HepG2 (cell line): ENCODE results near the gene KIF17. TPM values are rescaled to one million over a fixed set of nuclear protein-coding genes. Genes with fewer than 3 reads are reported as not detected.
A peak's percentile ranks its signal among the peaks of the same experiment; 100 is the strongest.

Experiments used
- AFF4 ChIP-seq: sonication (generic); formaldehyde crosslinking; IDR thresholded peaks from 2 replicates; pipeline ENCODE4 v1.4.0; 2020; ENCODE audit warnings: missing genetic modification reagents
- ARNTL ChIP-seq: sonication (generic); formaldehyde crosslinking; IDR thresholded peaks from 2 replicates; pipeline ENCODE4 v1.4.0; 2020; ENCODE audit warnings: mild to moderate bottlenecking, missing genetic modification reagents
- EP300 ChIP-seq, 3 experiments: sonication (generic) in 1 of 3; formaldehyde crosslinking in 1 of 3; IDR thresholded peaks; 2 replicates each; pipeline versions ENCODE4 v1.5.1 to v1.6.1; 2011 to 2020; ENCODE audit warnings: low read depth in 2 of 3, low read length in 2 of 3, borderline replicate concordance in 1 of 3, improper control_type of control experiment in 1 of 3, mild to moderate bottlenecking in 1 of 3, missing genetic modification reagents in 1 of 3, moderate library complexity in 1 of 3
- IRF2 ChIP-seq: IDR thresholded peaks from 2 replicates; pipeline ENCODE4 v1.6.1; 2018; ENCODE audit warnings: missing genetic modification reagents, missing compliant biosample characterization
- KDM2A ChIP-seq: sonication (generic); formaldehyde crosslinking; IDR thresholded peaks from 2 replicates; pipeline ENCODE4 v1.4.0; 2020; ENCODE audit warnings: low read depth, missing genetic modification reagents, borderline replicate concordance
- KLF9 ChIP-seq: IDR thresholded peaks from 2 replicates; pipeline ENCODE4 v1.6.1; 2016; ENCODE audit warnings: low read depth
- NFYC ChIP-seq: IDR thresholded peaks from 2 replicates; pipeline ENCODE4 v1.6.1; 2016; ENCODE audit warnings: missing genetic modification reagents, missing compliant biosample characterization
- RBAK ChIP-seq: sonication (generic); formaldehyde crosslinking; IDR thresholded peaks from 2 replicates; pipeline ENCODE4 v1.5.1; 2020; ENCODE audit warnings: mild to moderate bottlenecking, missing genetic modification reagents
- RBM39 ChIP-seq: fragments of 200-400 bp; formaldehyde crosslinking; IDR thresholded peaks from one replicate; pipeline ENCODE4 v1.6.1; 2018; ENCODE audit warnings: antibody characterized with exemption, mild to moderate bottlenecking, low read depth, low read length; ENCODE audit not compliant: poor library complexity, severe bottlenecking
- RFX5 ChIP-seq: IDR thresholded peaks from 2 replicates; pipeline ENCODE4 v1.6.1; 2011; ENCODE audit warnings: low read depth, low read length, improper control_type of control experiment
- SPEN ChIP-seq: sonication (generic); formaldehyde crosslinking; IDR thresholded peaks from 2 replicates; pipeline ENCODE4 v1.5.1; 2020; ENCODE audit warnings: low read depth, mild to moderate bottlenecking, missing genetic modification reagents
- TFAP4 ChIP-seq: sonication (generic); IDR thresholded peaks from 2 replicates; pipeline ENCODE4 v1.6.1; 2016; ENCODE audit warnings: low read depth, borderline replicate concordance
- ZNF138 ChIP-seq: sonication (generic); formaldehyde crosslinking; IDR thresholded peaks from 2 replicates; pipeline ENCODE4 v1.5.0; 2020; ENCODE audit warnings: mild to moderate bottlenecking, low read depth, missing genetic modification reagents
- ZNF205 ChIP-seq: IDR thresholded peaks from 2 replicates; pipeline ENCODE4 v1.6.1; 2018; ENCODE audit warnings: missing biosample characterization, missing genetic modification reagents
- ZNF276 ChIP-seq: sonication (generic); formaldehyde crosslinking; IDR thresholded peaks from 2 replicates; pipeline ENCODE4 v1.4.0; 2020; ENCODE audit warnings: mild to moderate bottlenecking, low read depth, missing genetic modification reagents
- ZNF546 ChIP-seq: sonication (generic); formaldehyde crosslinking; conservative IDR thresholded peaks from 2 replicates; pipeline ENCODE4 v1.8.1; 2023; ENCODE audit warnings: mild to moderate bottlenecking, missing genetic modification reagents
- ZNF549 ChIP-seq: sonication (generic); formaldehyde crosslinking; IDR thresholded peaks from 2 replicates; pipeline ENCODE4 v1.5.0; 2020; ENCODE audit warnings: missing genetic modification reagents
- ZNF550 ChIP-seq: sonication (generic); formaldehyde crosslinking; IDR thresholded peaks from 2 replicates; pipeline ENCODE4 v1.4.0; 2020; ENCODE audit warnings: mild to moderate bottlenecking, missing genetic modification reagents, borderline replicate concordance
- ZNF777 ChIP-seq: sonication (generic); formaldehyde crosslinking; IDR thresholded peaks from 2 replicates; pipeline ENCODE4 v1.4.0; 2020; ENCODE audit warnings: missing genetic modification reagents
- ZNF878 ChIP-seq: sonication (generic); formaldehyde crosslinking; IDR thresholded peaks from 2 replicates; pipeline ENCODE4 v1.8.1; 2023; ENCODE audit warnings: mild to moderate bottlenecking, missing genetic modification reagents, moderate library complexity
- polyA plus RNA-seq, 8 experiments: library from polyadenylated mRNA; depleted of rRNA in 3 of 8; stranded (reverse) in 7 of 8; unstranded in 1 of 8; fragments of >200 nt; fragmentation: Illumina TruSeq in 4 of 8; extraction: Trizol in 4 of 8; gene quantifications; 2 replicates each; pipeline versions ENCODE4 v1.2.1 to v1.2.3, GENCODE V29; 2011 to 2016; ENCODE audit warnings: low read depth in 4 of 8, missing spikeins in 1 of 8, mixed read lengths in 1 of 8; ENCODE audit not compliant: insufficient read depth in 1 of 8
- total RNA-seq, 5 experiments: library from RNA; depleted of rRNA; stranded (reverse); fragments of >200 nt; fragmentation: Illumina TruSeq; extraction: Trizol; gene quantifications; 2 replicates each; pipeline ENCODE4 v1.2.3, GENCODE V29; 2016; ENCODE audit warnings: low read depth in 1 of 5
- TF ChIP-seq, protein P1 (sequence below): sonication (generic); formaldehyde crosslinking; IDR thresholded peaks from 2 replicates; pipeline ENCODE4 v1.4.0; 2020; ENCODE audit warnings: mild to moderate bottlenecking, missing genetic modification reagents

KIF17 gene
- total and polyA plus RNA-seq, 2 of the 13 experiments (the other 11 are each of a cell fraction or from before 2014, with no cell fraction given) = 0.24 to 0.44 TPM

GRCh38 chr1:20633190-20634064 lies 84.4 kb downstream of the KIF17 start, which contains the start of gene PINK1 (continued):
- TF ChIP-seq ZNF138 (0 out of 2 replicates have a peak, but pooled peaks have one; percentile 85), IRF2 (CRISPR knock-in tag) (peak; percentile 68; the same call in 1 of the 2 replicates), KLF9 (CRISPR knock-in tag) (no peak), EP300 (IDR thresholded peaks at IDR 0.05; ENCODE audit: low read depth in 2 of 2, low read length in 2 of 2) (peak; percentile 32 to 55; a peak in 2 of 4 replicates), EP300 (CRISPR knock-in tag; IDR thresholded peaks at IDR 0.05; ENCODE audit: borderline replicate concordance) (no peak), KDM2A (peak; percentile 27; the same call in 1 of the 2 replicates), ZNF205 (peak; percentile 27; the same call in 1 of the 2 replicates), TFAP4 (peak; percentile 71; the same call in 1 of the 2 replicates), ZNF546 (CRISPR knock-in tag) (no peak), ZNF276 (CRISPR knock-in tag) (no peak), RBM39 (peak; percentile 53), ZNF777 (peak; percentile 50; the same call in 1 of the 2 replicates), AFF4 (CRISPR knock-in tag) (no peak), ARNTL (no peak), ZNF878 (CRISPR knock-in tag) (no peak), NFYC (CRISPR knock-in tag) (0 out of 2 replicates have a peak, but pooled peaks have one; percentile 17), RBAK (CRISPR knock-in tag) (no peak), ZNF549 (no peak), SPEN (CRISPR knock-in tag) (peak; percentile 43), RFX5 (no peak), ZNF550 (CRISPR knock-in tag) (no peak)
- TF ChIP-seq, protein P1, sequence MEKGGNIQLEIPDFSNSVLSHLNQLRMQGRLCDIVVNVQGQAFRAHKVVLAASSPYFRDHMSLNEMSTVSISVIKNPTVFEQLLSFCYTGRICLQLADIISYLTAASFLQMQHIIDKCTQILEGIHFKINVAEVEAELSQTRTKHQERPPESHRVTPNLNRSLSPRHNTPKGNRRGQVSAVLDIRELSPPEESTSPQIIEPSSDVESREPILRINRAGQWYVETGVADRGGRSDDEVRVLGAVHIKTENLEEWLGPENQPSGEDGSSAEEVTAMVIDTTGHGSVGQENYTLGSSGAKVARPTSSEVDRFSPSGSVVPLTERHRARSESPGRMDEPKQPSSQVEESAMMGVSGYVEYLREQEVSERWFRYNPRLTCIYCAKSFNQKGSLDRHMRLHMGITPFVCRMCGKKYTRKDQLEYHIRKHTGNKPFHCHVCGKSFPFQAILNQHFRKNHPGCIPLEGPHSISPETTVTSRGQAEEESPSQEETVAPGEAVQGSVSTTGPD (CRISPR knock-in tag) = no peak
